HepG2 (cell line): ENCODE measurements around the gene CYP4V2. TPM values are rescaled to one million over a fixed set of nuclear protein-coding genes. Genes with fewer than 3 reads are reported as not detected.

Experiments used
- AHR ChIP-seq: IDR thresholded peaks from 2 replicates; pipeline ENCODE4 v1.6.1; 2018; ENCODE audit warnings: missing genetic modification reagents, missing compliant biosample characterization
- CCAR2 ChIP-seq: fragments of 200-400 bp; formaldehyde crosslinking; optimal IDR thresholded peaks from 2 replicates; pipeline ENCODE3; 2018; ENCODE audit warnings: low read depth, mild to moderate bottlenecking, low read length, moderate library complexity
- DBP ChIP-seq: sonication (generic); formaldehyde crosslinking; IDR thresholded peaks from 2 replicates; pipeline ENCODE4 v1.4.0; 2020; ENCODE audit warnings: missing genetic modification reagents; ENCODE audit errors: not compliant biosample characterization
- FOXO1 ChIP-seq: sonication (generic); formaldehyde crosslinking; IDR thresholded peaks from 2 replicates; pipeline ENCODE4 v1.4.0; 2020; ENCODE audit warnings: missing genetic modification reagents
- GZF1 ChIP-seq: sonication (generic); formaldehyde crosslinking; IDR thresholded peaks from 2 replicates; pipeline ENCODE4 v1.5.1; 2020; ENCODE audit warnings: mild to moderate bottlenecking, missing genetic modification reagents
- HINFP ChIP-seq: sonication (generic); formaldehyde crosslinking; IDR thresholded peaks from 2 replicates; pipeline ENCODE4 v1.4.0; 2020; ENCODE audit warnings: low read depth, mild to moderate bottlenecking, missing genetic modification reagents
- KDM5A ChIP-seq: fragments of 200-600 bp; sonication (generic); IDR thresholded peaks from 2 replicates; pipeline ENCODE4 v1.7.0; 2018; ENCODE audit warnings: antibody characterized with exemption, mild to moderate bottlenecking, low read length, borderline replicate concordance
- MEIS2 ChIP-seq: sonication (generic); formaldehyde crosslinking; IDR thresholded peaks from 2 replicates; pipeline ENCODE4 v1.9.0; 2021; ENCODE audit warnings: mild to moderate bottlenecking, missing genetic modification reagents
- MXD3 ChIP-seq: IDR thresholded peaks from 2 replicates; pipeline ENCODE4 v1.6.1; 2016; ENCODE audit warnings: mild to moderate bottlenecking, missing biosample characterization, missing genetic modification reagents
- PLSCR1 ChIP-seq: sonication (generic); formaldehyde crosslinking; IDR thresholded peaks from 2 replicates; pipeline ENCODE4 v1.5.0; 2020; ENCODE audit warnings: missing genetic modification reagents, mild to moderate bottlenecking, borderline replicate concordance
- RNF219 ChIP-seq: sonication (generic); formaldehyde crosslinking; IDR thresholded peaks from 2 replicates; pipeline ENCODE4 v1.5.0; 2020; ENCODE audit warnings: mild to moderate bottlenecking, missing genetic modification reagents
- TCF12 ChIP-seq, 2 experiments: fragments of 450-650 bp in 1 of 2; sonication (generic) in 1 of 2; formaldehyde crosslinking in 1 of 2; IDR thresholded peaks; 2 replicates each; pipeline versions ENCODE4 v1.6.1 to v1.8.0; 2017 to 2022; ENCODE audit warnings: antibody characterized with exemption in 1 of 2, mild to moderate bottlenecking in 1 of 2, missing genetic modification reagents in 1 of 2, moderate library complexity in 1 of 2
- TSC22D2 ChIP-seq: sonication (generic); formaldehyde crosslinking; IDR thresholded peaks from 2 replicates; pipeline ENCODE4 v1.5.1; 2020; ENCODE audit warnings: missing genetic modification reagents, mild to moderate bottlenecking, borderline replicate concordance
- ZBTB38 ChIP-seq: sonication (generic); formaldehyde crosslinking; IDR thresholded peaks from 2 replicates; pipeline ENCODE4 v1.5.1; 2020; ENCODE audit warnings: mild to moderate bottlenecking, missing genetic modification reagents
- ZFP36L1 ChIP-seq: sonication (generic); formaldehyde crosslinking; IDR thresholded peaks from 2 replicates; pipeline ENCODE4 v1.8.0; 2022; ENCODE audit warnings: mild to moderate bottlenecking, missing genetic modification reagents, moderate library complexity
- ZNF124 ChIP-seq: sonication (generic); formaldehyde crosslinking; IDR thresholded peaks from 2 replicates; pipeline ENCODE4 v1.4.0; 2020; ENCODE audit warnings: missing genetic modification reagents
- ZNF317 ChIP-seq: sonication (generic); formaldehyde crosslinking; IDR thresholded peaks from 2 replicates; pipeline ENCODE4 v1.5.0; 2020; ENCODE audit warnings: mild to moderate bottlenecking, missing genetic modification reagents
- ZNF460 ChIP-seq: sonication (generic); formaldehyde crosslinking; IDR thresholded peaks from 2 replicates; pipeline ENCODE4 v1.5.1; 2020; ENCODE audit warnings: missing genetic modification reagents, mild to moderate bottlenecking, borderline replicate concordance
- ZNF543 ChIP-seq: sonication (generic); formaldehyde crosslinking; IDR thresholded peaks from 2 replicates; pipeline ENCODE4 v1.4.0; 2020; ENCODE audit warnings: mild to moderate bottlenecking, missing genetic modification reagents
- ZNF709 ChIP-seq: sonication (generic); formaldehyde crosslinking; IDR thresholded peaks from 2 replicates; pipeline ENCODE4 v1.5.0; 2020; ENCODE audit warnings: mild to moderate bottlenecking, missing genetic modification reagents
- polyA plus RNA-seq, 8 experiments: library from polyadenylated mRNA; depleted of rRNA in 3 of 8; stranded (reverse) in 7 of 8; unstranded in 1 of 8; fragments of >200 nt; fragmentation: Illumina TruSeq in 4 of 8; extraction: Trizol in 4 of 8; gene quantifications; 2 replicates each; pipeline versions ENCODE4 v1.2.1 to v1.2.3, GENCODE V29; 2011 to 2016; ENCODE audit warnings: low read depth in 4 of 8, missing spikeins in 1 of 8, mixed read lengths in 1 of 8; ENCODE audit not compliant: insufficient read depth in 1 of 8
- total RNA-seq, 5 experiments: library from RNA; depleted of rRNA; stranded (reverse); fragments of >200 nt; fragmentation: Illumina TruSeq; extraction: Trizol; gene quantifications; 2 replicates each; pipeline ENCODE4 v1.2.3, GENCODE V29; 2016; ENCODE audit warnings: low read depth in 1 of 5
- TF ChIP-seq, protein P1 (sequence below): sonication (generic); formaldehyde crosslinking; IDR thresholded peaks from 2 replicates; pipeline ENCODE4 v1.5.1; 2020; ENCODE audit warnings: missing genetic modification reagents, mild to moderate bottlenecking, borderline replicate concordance

The CYP4V2 gene
- total and polyA plus RNA-seq, 2 of the 13 experiments (the other 11 are each of a cell fraction or from before 2014, with no cell fraction given): 4.7 to 7.2 TPM

- TF ChIP-seq RNF219 (no peak; the same call in 1 of the 2 replicates), GZF1 (CRISPR knock-in tag) (no peak), TSC22D2 (no peak), ZNF317 (CRISPR knock-in tag) (no peak), ZBTB38 (CRISPR knock-in tag) (peak; percentile 89), PLSCR1 (CRISPR knock-in tag) (no peak), ZFP36L1 (CRISPR knock-in tag) (no peak), ZNF460 (CRISPR knock-in tag) (no peak), MXD3 (CRISPR knock-in tag) (no peak), FOXO1 (CRISPR knock-in tag) (no peak), CCAR2 (no peak), TCF12 (IDR thresholded peaks at IDR 0.05) (no peak), TCF12 (CRISPR knock-in tag; IDR thresholded peaks at IDR 0.05) (no peak), KDM5A (no peak), ZNF543 (CRISPR knock-in tag) (peak; percentile 1; the same call in 1 of the 2 replicates), AHR (no peak), DBP (CRISPR knock-in tag) (no peak), HINFP (CRISPR knock-in tag) (no peak), ZNF709 (CRISPR knock-in tag) (no peak), MEIS2 (CRISPR knock-in tag) (no peak; the same call in 1 of the 2 replicates), ZNF124 (CRISPR knock-in tag) (0 out of 2 replicates have a peak, but pooled peaks have one; percentile 15)
- TF ChIP-seq, protein P1, sequence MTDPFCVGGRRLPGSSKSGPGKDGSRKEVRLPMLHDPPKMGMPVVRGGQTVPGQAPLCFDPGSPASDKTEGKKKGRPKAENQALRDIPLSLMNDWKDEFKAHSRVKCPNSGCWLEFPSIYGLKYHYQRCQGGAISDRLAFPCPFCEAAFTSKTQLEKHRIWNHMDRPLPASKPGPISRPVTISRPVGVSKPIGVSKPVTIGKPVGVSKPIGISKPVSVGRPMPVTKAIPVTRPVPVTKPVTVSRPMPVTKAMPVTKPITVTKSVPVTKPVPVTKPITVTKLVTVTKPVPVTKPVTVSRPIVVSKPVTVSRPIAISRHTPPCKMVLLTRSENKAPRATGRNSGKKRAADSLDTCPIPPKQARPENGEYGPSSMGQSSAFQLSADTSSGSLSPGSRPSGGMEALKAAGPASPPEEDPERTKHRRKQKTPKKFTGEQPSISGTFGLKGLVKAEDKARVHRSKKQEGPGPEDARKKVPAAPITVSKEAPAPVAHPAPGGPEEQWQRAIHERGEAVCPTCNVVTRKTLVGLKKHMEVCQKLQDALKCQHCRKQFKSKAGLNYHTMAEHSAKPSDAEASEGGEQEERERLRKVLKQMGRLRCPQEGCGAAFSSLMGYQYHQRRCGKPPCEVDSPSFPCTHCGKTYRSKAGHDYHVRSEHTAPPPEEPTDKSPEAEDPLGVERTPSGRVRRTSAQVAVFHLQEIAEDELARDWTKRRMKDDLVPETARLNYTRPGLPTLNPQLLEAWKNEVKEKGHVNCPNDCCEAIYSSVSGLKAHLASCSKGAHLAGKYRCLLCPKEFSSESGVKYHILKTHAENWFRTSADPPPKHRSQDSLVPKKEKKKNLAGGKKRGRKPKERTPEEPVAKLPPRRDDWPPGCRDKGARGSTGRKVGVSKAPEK (CRISPR knock-in tag): no peak
Measured at GRCh38 chr4:186260117-186260503, 68.7 kb downstream of the CYP4V2 start (continued).
